ENCODE results near the gene GARS1.
"Not testable (repeated sequence)": the region's sequence is repeated elsewhere in the genome, so short reads cannot be mapped to it uniquely, and the experiment has no call there.

The GARS1 gene

GRCh38 chr7:30575910-30576309 lies 18.8 kb upstream of the GARS1 start:
- Histone ChIP-seq H3K36me3 (ENCODE audit: control insufficient read depth in 1 of 2, insufficient read depth in 2 of 2, low read length in 2 of 2) (peaks cover 30 to 48% of the 10 kb centered on the region in 2 donors), H3K4me3 (ENCODE audit: low read depth in 1 of 2, low read length in 2 of 2) (no peak overlapping the region), H3K27me3 (ENCODE audit: low read depth, low read length) (no peaks in the 10 kb centered on the region), H3K9me3 (ENCODE audit: control insufficient read depth in 1 of 2, low read length in 2 of 2) (no peaks in the 10 kb centered on the region), H3K27ac (ENCODE audit: low read length) (no peak overlapping the region), H3K4me1 (ENCODE audit: control insufficient read depth in 1 of 2, insufficient read depth in 2 of 2, low read length in 2 of 2) (no peaks in the 10 kb centered on the region)

- Histone ChIP-seq H3K4me1 (ENCODE audit: control insufficient read depth in 1 of 2, insufficient read depth in 2 of 2, low read length in 2 of 2) (peaks cover 0 to 5% of the 10 kb centered on the region in 2 donors), H3K9me3 (ENCODE audit: control insufficient read depth in 1 of 2, low read length in 2 of 2) (no peaks in the 10 kb centered on the region), H3K36me3 (ENCODE audit: control insufficient read depth in 1 of 2, insufficient read depth in 2 of 2, low read length in 2 of 2) (peaks cover 24 to 49% of the 10 kb centered on the region in 2 donors), H3K4me3 (ENCODE audit: low read depth in 1 of 2, low read length in 2 of 2) (no peak overlapping the region), H3K27ac (ENCODE audit: low read length) (no peak overlapping the region), H3K27me3 (ENCODE audit: low read depth, low read length) (no peaks in the 10 kb centered on the region)
Measured at GRCh38 chr7:30583181-30583580, 11.5 kb upstream of the GARS1 start.

- no peaks in the 10 kb centered on the region for H3K9me3 ChIP-seq (ENCODE audit: control insufficient read depth in 1 of 2, low read length in 2 of 2)
- H3K27me3 ChIP-seq (ENCODE audit: low read depth, low read length): no peaks in the 10 kb centered on the region
- H3K36me3 ChIP-seq (ENCODE audit: control insufficient read depth in 1 of 2, insufficient read depth in 2 of 2, low read length in 2 of 2): peaks cover 15 to 37% of the 10 kb centered on the region in 2 donors
- H3K4me3 ChIP-seq (ENCODE audit: low read depth in 1 of 2, low read length in 2 of 2): no peak overlapping the region
- H3K4me1 ChIP-seq (ENCODE audit: control insufficient read depth in 1 of 2, insufficient read depth in 2 of 2, low read length in 2 of 2): peaks cover 0 to 5% of the 10 kb centered on the region in 2 donors
- no peak overlapping the region for H3K27ac ChIP-seq (ENCODE audit: low read length)
Measured at GRCh38 chr7:30584415-30584814, 10.3 kb upstream of the GARS1 start.

- Histone ChIP-seq H3K4me3 (ENCODE audit: low read depth in 1 of 2, low read length in 2 of 2) (no peak overlapping the region), H3K36me3 (ENCODE audit: control insufficient read depth in 1 of 2, insufficient read depth in 2 of 2, low read length in 2 of 2) (peaks cover 15 to 37% of the 10 kb centered on the region in 2 donors), H3K4me1 (ENCODE audit: control insufficient read depth in 1 of 2, insufficient read depth in 2 of 2, low read length in 2 of 2) (peaks cover 0 to 5% of the 10 kb centered on the region in 2 donors)
Measured at GRCh38 chr7:30584965-30585364, 9.7 kb upstream of the GARS1 start.

GRCh38 chr7:30585675-30586074 lies 9.0 kb upstream of the GARS1 start:
- Histone ChIP-seq H3K36me3 (ENCODE audit: control insufficient read depth in 1 of 2, insufficient read depth in 2 of 2, low read length in 2 of 2) (peaks cover 15 to 31% of the 10 kb centered on the region in 2 donors), H3K4me1 (ENCODE audit: control insufficient read depth in 1 of 2, insufficient read depth in 2 of 2, low read length in 2 of 2) (peaks cover 0 to 5% of the 10 kb centered on the region in 2 donors), H3K27me3 (ENCODE audit: low read depth, low read length) (no peaks in the 10 kb centered on the region), H3K4me3 (ENCODE audit: low read depth in 1 of 2, low read length in 2 of 2) (no peak overlapping the region), H3K27ac (ENCODE audit: low read length) (no peak overlapping the region), H3K9me3 (ENCODE audit: control insufficient read depth in 1 of 2, low read length in 2 of 2) (no peaks in the 10 kb centered on the region)

More at GRCh38 chr7:30584965-30585364, 9.7 kb upstream of the GARS1 start:
- no peaks in the 10 kb centered on the region for H3K27me3 ChIP-seq (ENCODE audit: low read depth, low read length)
- H3K9me3 ChIP-seq (ENCODE audit: control insufficient read depth in 1 of 2, low read length in 2 of 2): no peaks in the 10 kb centered on the region
- H3K27ac ChIP-seq (ENCODE audit: low read length): no peak overlapping the region

GRCh38 chr7:30587547-30587946 lies 7.1 kb upstream of the GARS1 start:
- not testable (repeated sequence) for H3K4me3 ChIP-seq (ENCODE audit: low read depth in 1 of 2, low read length in 2 of 2); H3K27me3 ChIP-seq (ENCODE audit: low read depth, low read length); H3K27ac ChIP-seq (ENCODE audit: low read length); H3K9me3 ChIP-seq (ENCODE audit: control insufficient read depth in 1 of 2, low read length in 2 of 2)
- peaks cover 0 to 15% of the 10 kb centered on the region in 2 donors for H3K4me1 ChIP-seq (ENCODE audit: control insufficient read depth in 1 of 2, insufficient read depth in 2 of 2, low read length in 2 of 2)
- H3K36me3 ChIP-seq (ENCODE audit: control insufficient read depth in 1 of 2, insufficient read depth in 2 of 2, low read length in 2 of 2): peaks cover 15 to 24% of the 10 kb centered on the region in 2 donors

GRCh38 chr7:30589111-30589510 lies 5.6 kb upstream of the GARS1 start:
- no peaks in the 10 kb centered on the region for H3K9me3 ChIP-seq (ENCODE audit: control insufficient read depth in 1 of 2, low read length in 2 of 2)
- H3K4me3 ChIP-seq (ENCODE audit: low read depth in 1 of 2, low read length in 2 of 2): no peak overlapping the region
- no peaks in the 10 kb centered on the region for H3K27me3 ChIP-seq (ENCODE audit: low read depth, low read length)
- H3K36me3 ChIP-seq (ENCODE audit: control insufficient read depth in 1 of 2, insufficient read depth in 2 of 2, low read length in 2 of 2): peaks cover 10 to 16% of the 10 kb centered on the region in 2 donors
- H3K4me1 ChIP-seq (ENCODE audit: control insufficient read depth in 1 of 2, insufficient read depth in 2 of 2, low read length in 2 of 2): peaks cover 0 to 21% of the 10 kb centered on the region in 2 donors
- no peak overlapping the region for H3K27ac ChIP-seq (ENCODE audit: low read length)

- H3K9me3 ChIP-seq (ENCODE audit: control insufficient read depth in 1 of 2, low read length in 2 of 2): no peaks in the 10 kb centered on the region
- peak overlapping the region; percentile 88 to 90 for H3K4me3 ChIP-seq (ENCODE audit: low read depth in 1 of 2, low read length in 2 of 2)
- peaks cover 0 to 28% of the 10 kb centered on the region in 2 donors for H3K4me1 ChIP-seq (ENCODE audit: control insufficient read depth in 1 of 2, insufficient read depth in 2 of 2, low read length in 2 of 2)
- H3K27ac ChIP-seq (ENCODE audit: low read length): peak overlapping the region; percentile 99
- no peaks in the 10 kb centered on the region for H3K27me3 ChIP-seq (ENCODE audit: low read depth, low read length)
- peaks cover 0 to 10% of the 10 kb centered on the region in 2 donors for H3K36me3 ChIP-seq (ENCODE audit: control insufficient read depth in 1 of 2, insufficient read depth in 2 of 2, low read length in 2 of 2)
Measured at GRCh38 chr7:30594048-30594539, 584 bp upstream of the GARS1 start.

GRCh38 chr7:30595436-30596013 lies 847 bp downstream of the GARS1 start:
- Histone ChIP-seq H3K27ac (ENCODE audit: low read length) (peak overlapping the region; percentile 99), H3K4me1 (ENCODE audit: control insufficient read depth in 1 of 2, insufficient read depth in 2 of 2, low read length in 2 of 2) (peaks cover 0 to 28% of the 10 kb centered on the region in 2 donors)

GRCh38 chr7:30596014-30596641 lies 1.4 kb downstream of the GARS1 start:
- H3K27me3 ChIP-seq (ENCODE audit: low read depth, low read length): no peaks in the 10 kb centered on the region
- no peaks in the 10 kb centered on the region for H3K9me3 ChIP-seq (ENCODE audit: control insufficient read depth in 1 of 2, low read length in 2 of 2)
- H3K4me3 ChIP-seq (ENCODE audit: low read depth in 1 of 2, low read length in 2 of 2): peak overlapping the region; percentile 88 to 90
- peak overlapping the region; percentile 99 for H3K27ac ChIP-seq (ENCODE audit: low read length)
- peaks cover 0 to 28% of the 10 kb centered on the region in 2 donors for H3K4me1 ChIP-seq (ENCODE audit: control insufficient read depth in 1 of 2, insufficient read depth in 2 of 2, low read length in 2 of 2)
- H3K36me3 ChIP-seq (ENCODE audit: control insufficient read depth in 1 of 2, insufficient read depth in 2 of 2, low read length in 2 of 2): peaks cover 15 to 27% of the 10 kb centered on the region in 2 donors

More at GRCh38 chr7:30595436-30596013, 847 bp downstream of the GARS1 start:
- peak overlapping the region; percentile 88 to 90 for H3K4me3 ChIP-seq (ENCODE audit: low read depth in 1 of 2, low read length in 2 of 2)
- H3K27me3 ChIP-seq (ENCODE audit: low read depth, low read length): no peaks in the 10 kb centered on the region
- peaks cover 11 to 23% of the 10 kb centered on the region in 2 donors for H3K36me3 ChIP-seq (ENCODE audit: control insufficient read depth in 1 of 2, insufficient read depth in 2 of 2, low read length in 2 of 2)
- H3K9me3 ChIP-seq (ENCODE audit: control insufficient read depth in 1 of 2, low read length in 2 of 2): no peaks in the 10 kb centered on the region

- Histone ChIP-seq H3K9me3 (ENCODE audit: control insufficient read depth in 1 of 2, low read length in 2 of 2) (no peaks in the 10 kb centered on the region), H3K36me3 (ENCODE audit: control insufficient read depth in 1 of 2, insufficient read depth in 2 of 2, low read length in 2 of 2) (peaks cover 15 to 33% of the 10 kb centered on the region in 2 donors), H3K4me1 (ENCODE audit: control insufficient read depth in 1 of 2, insufficient read depth in 2 of 2, low read length in 2 of 2) (peaks cover 0 to 27% of the 10 kb centered on the region in 2 donors), H3K27me3 (ENCODE audit: low read depth, low read length) (no peaks in the 10 kb centered on the region), H3K27ac (ENCODE audit: low read length) (no peak overlapping the region), H3K4me3 (ENCODE audit: low read depth in 1 of 2, low read length in 2 of 2) (peak overlapping the region; percentile 88 to 90)
Measured at GRCh38 chr7:30596721-30597120, 2.0 kb downstream of the GARS1 start.
